ENCODE data around the gene TSR3. TPM values are rescaled to one million over a fixed set of nuclear protein-coding genes. Genes with fewer than 3 reads are reported as not detected.

TSR3 gene
- total RNA-seq, 1 experiment from 2014 or later: 20.1 TPM

DNA sequence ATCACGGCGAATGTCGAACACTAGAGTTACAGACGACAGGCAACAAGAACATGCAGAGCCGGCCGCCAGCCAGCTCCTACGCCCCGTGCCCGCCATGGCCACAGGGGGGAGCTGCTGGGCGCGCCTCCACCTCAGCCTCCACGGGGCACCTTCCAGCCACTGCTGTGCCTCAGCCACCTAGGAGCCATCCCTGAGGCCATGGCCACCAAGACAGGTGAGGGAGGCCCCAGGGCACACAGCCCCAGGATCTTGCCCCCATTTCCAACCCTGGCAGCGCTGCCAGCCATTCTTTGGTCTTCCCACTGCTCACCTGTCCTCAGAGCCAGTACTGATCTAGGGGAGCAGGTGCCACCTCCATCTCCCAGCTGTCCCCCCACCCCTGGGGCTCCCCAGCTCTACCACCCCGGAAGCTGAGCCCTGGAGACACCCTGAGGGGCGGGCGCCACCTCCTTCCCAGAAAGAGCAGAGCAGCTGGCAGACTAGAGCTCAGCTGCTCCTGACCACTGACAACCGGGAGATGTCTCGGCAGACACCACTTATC is 11.9 kb upstream of the TSR3 start:
- Histone ChIP-seq H3K9me2 (replicated peaks; ENCODE audit: insufficient read depth, low read length) (no peaks in the 10 kb centered on the region), H3K36me3 (ENCODE audit: insufficient read depth, low read length) (0 out of 2 replicates have a peak, but pooled peaks cover 3% of the 10 kb centered on the region), H3K27ac (ENCODE audit: low read length) (no peak overlapping the region), H3K9ac (ENCODE audit: low read length) (no peak overlapping the region), H3K9me3 (ENCODE audit: low read length) (no peaks in the 10 kb centered on the region), H3K4me2 (ENCODE audit: low read depth, low read length, poor library complexity, severe bottlenecking) (no peak overlapping the region), H3K79me2 (ENCODE audit: low read length) (peaks cover 21% of the 10 kb centered on the region), H3K4me3 (ENCODE audit: low read length) (no peak overlapping the region), H3K4me1 (ENCODE audit: low read length) (no peaks in the 10 kb centered on the region), H4K20me1 (ENCODE audit: insufficient read depth, low read depth, low read length) (no peaks in the 10 kb centered on the region), H3K27me3 (ENCODE audit: low read length) (no peaks in the 10 kb centered on the region), H2AFZ (ENCODE audit: low read length) (no peak overlapping the region)
- peak; percentile 87 for DNase-seq

DNA sequence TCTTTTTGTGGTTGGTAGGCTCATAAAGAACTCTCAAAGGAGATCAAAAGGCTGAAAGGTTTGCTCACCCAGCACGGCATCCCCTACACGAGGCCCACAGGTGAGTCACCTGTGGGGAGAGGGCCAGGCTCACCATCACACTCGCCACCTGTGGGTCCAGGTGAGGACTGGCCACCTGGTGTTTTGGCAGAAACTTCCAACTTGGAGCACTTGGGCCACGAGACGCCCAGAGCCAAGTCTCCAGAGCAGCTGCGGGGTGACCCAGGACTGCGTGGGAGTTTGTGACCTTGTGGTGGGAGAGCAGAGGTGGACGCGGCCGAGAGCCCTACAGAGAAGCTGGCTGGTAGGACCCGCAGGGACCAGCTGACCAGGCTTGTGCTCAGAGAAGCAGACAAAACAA is 11.1 kb upstream of the TSR3 start:
- Histone ChIP-seq H3K36me3 (ENCODE audit: insufficient read depth, low read length) (0 out of 2 replicates have a peak, but pooled peaks cover 3% of the 10 kb centered on the region), H3K27ac (ENCODE audit: low read length) (no peak overlapping the region), H3K27me3 (ENCODE audit: low read length) (no peaks in the 10 kb centered on the region), H4K20me1 (ENCODE audit: insufficient read depth, low read depth, low read length) (no peaks in the 10 kb centered on the region), H3K9me2 (replicated peaks; ENCODE audit: insufficient read depth, low read length) (no peaks in the 10 kb centered on the region), H3K4me3 (ENCODE audit: low read length) (no peak overlapping the region), H2AFZ (ENCODE audit: low read length) (no peak overlapping the region), H3K4me2 (ENCODE audit: low read depth, low read length, poor library complexity, severe bottlenecking) (no peak overlapping the region), H3K79me2 (ENCODE audit: low read length) (peaks cover 21% of the 10 kb centered on the region), H3K4me1 (ENCODE audit: low read length) (no peaks in the 10 kb centered on the region), H3K9me3 (ENCODE audit: low read length) (no peaks in the 10 kb centered on the region), H3K9ac (ENCODE audit: low read length) (no peak overlapping the region)
- DNase-seq: no peak

DNA sequence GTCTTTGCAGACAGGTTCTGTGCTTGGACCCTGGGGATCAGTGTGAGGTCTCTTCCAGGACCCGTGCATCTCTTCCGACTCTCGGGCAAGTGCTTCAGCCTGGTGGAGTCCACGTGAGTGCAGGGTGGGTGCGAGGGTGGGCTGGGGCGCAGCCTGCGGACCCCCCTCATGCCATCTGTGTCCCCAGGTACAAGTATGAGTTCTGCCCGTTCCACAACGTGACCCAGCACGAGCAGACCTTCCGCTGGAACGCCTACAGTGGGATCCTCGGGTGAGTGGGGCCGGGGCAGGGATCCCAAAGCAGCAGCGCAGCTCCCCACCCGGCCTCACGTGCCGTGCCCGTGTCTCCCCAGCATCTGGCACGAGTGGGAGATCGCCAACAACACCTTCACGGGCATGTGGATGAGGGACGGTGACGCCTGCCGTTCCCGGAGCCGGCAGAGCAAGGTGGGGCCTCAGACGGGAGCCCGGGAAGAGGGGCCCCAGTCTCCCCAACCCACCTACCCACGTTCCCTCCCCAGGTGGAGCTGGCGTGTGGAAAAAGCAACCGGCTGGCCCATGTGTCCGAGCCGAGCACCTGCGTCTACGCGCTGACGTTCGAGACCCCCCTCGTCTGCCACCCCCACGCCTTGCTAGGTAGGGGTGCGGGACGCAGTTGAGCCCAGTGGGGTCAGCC is 10.1 kb upstream of the TSR3 start:
- no peak overlapping the region for H3K9ac ChIP-seq (ENCODE audit: low read length)
- no peak overlapping the region for H3K27ac ChIP-seq (ENCODE audit: low read length)
- H3K9me3 ChIP-seq (ENCODE audit: low read length): no peaks in the 10 kb centered on the region
- no peaks in the 10 kb centered on the region for H4K20me1 ChIP-seq (ENCODE audit: insufficient read depth, low read depth, low read length)
- H3K4me3 ChIP-seq (ENCODE audit: low read length): no peak overlapping the region
- 0 out of 2 replicates have a peak, but pooled peaks cover 3% of the 10 kb centered on the region for H3K36me3 ChIP-seq (ENCODE audit: insufficient read depth, low read length)
- DNase-seq: no peak
- H3K4me2 ChIP-seq (ENCODE audit: low read depth, low read length, poor library complexity, severe bottlenecking): no peak overlapping the region
- no peaks in the 10 kb centered on the region for H3K9me2 ChIP-seq (replicated peaks; ENCODE audit: insufficient read depth, low read length)
- peaks cover 21% of the 10 kb centered on the region for H3K79me2 ChIP-seq (ENCODE audit: low read length)
- no peak overlapping the region for H2AFZ ChIP-seq (ENCODE audit: low read length)
- no peaks in the 10 kb centered on the region for H3K4me1 ChIP-seq (ENCODE audit: low read length)
- H3K27me3 ChIP-seq (ENCODE audit: low read length): no peaks in the 10 kb centered on the region

DNA sequence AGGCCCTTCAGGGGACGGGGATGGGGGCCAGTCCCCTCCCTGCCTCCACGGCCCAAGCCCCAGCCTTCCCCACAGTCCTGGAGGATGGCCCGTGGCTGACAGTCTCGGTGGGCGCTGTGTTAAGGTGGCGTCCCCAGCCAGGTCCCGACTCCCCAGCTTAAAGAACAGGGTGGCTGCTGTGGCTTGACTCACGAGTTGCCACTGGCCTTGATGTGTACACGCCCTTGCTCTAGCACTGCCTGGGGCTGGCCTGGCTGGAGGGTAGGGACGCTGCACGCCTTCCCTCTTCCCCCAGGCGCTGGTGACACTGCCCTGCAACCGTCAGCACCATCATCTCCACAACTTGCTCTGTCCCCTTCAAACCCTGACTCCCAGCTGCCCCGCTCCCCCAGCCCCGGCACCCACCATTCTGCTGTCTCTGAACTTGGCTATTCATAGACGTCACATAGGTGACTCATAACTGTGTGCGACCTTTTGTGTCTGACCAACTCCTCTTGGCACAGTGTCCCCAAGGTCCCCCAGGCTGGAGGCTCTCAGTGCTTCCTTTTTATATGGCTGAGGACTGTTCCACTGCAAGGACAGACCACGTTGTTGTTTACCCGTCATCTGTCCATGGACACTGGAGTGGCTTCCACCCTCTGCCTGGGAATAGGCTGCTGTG is 6.4 kb upstream of the TSR3 start:
- H3K27ac ChIP-seq (ENCODE audit: low read length): no peak overlapping the region
- peaks cover 5% of the 10 kb centered on the region for H3K4me1 ChIP-seq (ENCODE audit: low read length)
- no peak overlapping the region for H3K4me3 ChIP-seq (ENCODE audit: low read length)
- H2AFZ ChIP-seq (ENCODE audit: low read length): no peak overlapping the region
- H3K36me3 ChIP-seq (ENCODE audit: insufficient read depth, low read length): 0 out of 2 replicates have a peak, but pooled peaks cover 3% of the 10 kb centered on the region
- no peak overlapping the region for H3K9ac ChIP-seq (ENCODE audit: low read length)
- no peaks in the 10 kb centered on the region for H3K9me2 ChIP-seq (replicated peaks; ENCODE audit: insufficient read depth, low read length)
- DNase-seq: no peak
- H3K27me3 ChIP-seq (ENCODE audit: low read length): no peaks in the 10 kb centered on the region
- no peaks in the 10 kb centered on the region for H3K9me3 ChIP-seq (ENCODE audit: low read length)
- no peak overlapping the region for H3K4me2 ChIP-seq (ENCODE audit: low read depth, low read length, poor library complexity, severe bottlenecking)
- peaks cover 50% of the 10 kb centered on the region for H3K79me2 ChIP-seq (ENCODE audit: low read length)
- no peaks in the 10 kb centered on the region for H4K20me1 ChIP-seq (ENCODE audit: insufficient read depth, low read depth, low read length)

DNA sequence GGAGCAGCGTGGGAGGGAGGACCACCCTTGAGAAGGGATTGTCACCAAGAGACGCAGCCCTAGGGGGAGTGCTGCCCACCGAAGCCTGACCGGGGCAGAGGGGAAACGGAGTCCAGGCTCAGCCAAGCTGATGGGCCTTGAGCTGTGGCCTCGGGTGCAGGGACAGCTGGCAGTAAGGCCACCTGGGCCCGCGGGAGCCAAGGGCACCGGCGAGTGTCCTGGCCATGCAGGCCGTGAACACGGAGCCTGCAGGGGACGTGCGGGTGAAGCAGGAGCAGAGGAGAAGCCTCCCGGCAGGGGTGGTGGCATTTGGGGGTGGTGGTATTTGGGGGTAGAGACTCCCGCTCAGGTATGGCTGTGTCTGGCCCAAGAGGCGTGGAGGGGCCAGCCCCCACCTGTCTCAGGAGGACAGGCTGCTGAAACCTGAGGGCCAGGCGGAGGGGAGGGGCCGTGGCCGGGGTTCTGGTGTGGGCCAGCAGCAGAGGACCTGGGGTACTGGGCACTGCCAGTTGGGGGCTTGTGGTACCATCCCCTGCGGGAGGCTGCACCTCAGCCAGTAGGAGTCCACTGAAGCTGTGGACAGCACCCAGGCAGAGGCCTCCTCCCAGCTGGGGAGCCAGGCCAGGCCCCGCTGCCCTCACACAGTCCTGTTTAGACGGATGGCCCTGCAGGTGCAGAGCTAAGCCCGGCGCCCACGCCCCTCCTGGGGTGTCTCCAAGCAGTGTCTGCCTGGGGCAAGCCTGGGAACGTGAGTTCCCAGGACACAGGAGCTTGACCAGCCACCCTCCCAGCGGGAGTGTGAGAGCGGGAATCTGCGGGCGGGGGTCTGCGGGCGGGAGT is 4.6 kb upstream of the TSR3 start:
- DNase-seq: no peak
- Histone ChIP-seq H3K36me3 (ENCODE audit: insufficient read depth, low read length) (no peaks in the 10 kb centered on the region), H3K4me2 (ENCODE audit: low read depth, low read length, poor library complexity, severe bottlenecking) (no peak overlapping the region), H3K9ac (ENCODE audit: low read length) (no peak overlapping the region), H3K79me2 (ENCODE audit: low read length) (peaks cover 52% of the 10 kb centered on the region), H2AFZ (ENCODE audit: low read length) (no peak overlapping the region), H3K9me3 (ENCODE audit: low read length) (no peaks in the 10 kb centered on the region), H3K4me1 (ENCODE audit: low read length) (peaks cover 12% of the 10 kb centered on the region), H3K9me2 (replicated peaks; ENCODE audit: insufficient read depth, low read length) (no peaks in the 10 kb centered on the region), H3K27me3 (ENCODE audit: low read length) (no peaks in the 10 kb centered on the region), H4K20me1 (ENCODE audit: insufficient read depth, low read depth, low read length) (no peaks in the 10 kb centered on the region), H3K4me3 (ENCODE audit: low read length) (no peak overlapping the region), H3K27ac (ENCODE audit: low read length) (no peak overlapping the region)

DNA sequence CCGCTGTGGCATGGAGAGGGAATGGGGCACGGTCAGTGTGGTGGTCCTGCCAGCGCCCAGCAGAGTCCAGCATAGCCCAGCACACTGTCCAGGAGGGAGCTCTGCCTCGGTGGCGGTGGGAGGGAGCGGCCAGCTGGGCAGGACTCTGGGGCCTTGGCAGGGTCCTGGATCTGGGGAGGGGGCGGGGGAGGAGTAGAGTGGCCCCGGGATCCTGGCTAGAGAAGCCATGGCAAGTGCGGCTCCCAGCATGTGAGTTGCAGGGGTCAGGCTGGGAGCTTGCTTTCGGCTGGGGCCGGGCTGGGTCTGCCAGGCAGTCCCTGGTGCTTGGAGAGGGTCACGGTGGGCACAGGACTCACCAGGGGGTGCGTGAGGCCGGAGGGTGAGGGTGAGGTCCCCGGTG is 3.9 kb upstream of the TSR3 start:
- H3K4me3 ChIP-seq (ENCODE audit: low read length): no peak overlapping the region
- H3K79me2 ChIP-seq (ENCODE audit: low read length): peaks cover 59% of the 10 kb centered on the region
- no peak for DNase-seq
- peaks cover 18% of the 10 kb centered on the region for H3K4me1 ChIP-seq (ENCODE audit: low read length)
- no peak overlapping the region for H2AFZ ChIP-seq (ENCODE audit: low read length)
- no peak overlapping the region for H3K9ac ChIP-seq (ENCODE audit: low read length)
- H3K9me2 ChIP-seq (replicated peaks; ENCODE audit: insufficient read depth, low read length): no peaks in the 10 kb centered on the region
- no peak overlapping the region for H3K27ac ChIP-seq (ENCODE audit: low read length)
- no peaks in the 10 kb centered on the region for H3K9me3 ChIP-seq (ENCODE audit: low read length)
- H3K4me2 ChIP-seq (ENCODE audit: low read depth, low read length, poor library complexity, severe bottlenecking): no peak overlapping the region
- H3K36me3 ChIP-seq (ENCODE audit: insufficient read depth, low read length): no peaks in the 10 kb centered on the region
- 0 out of 2 replicates have a peak, but pooled peaks cover 6% of the 10 kb centered on the region for H4K20me1 ChIP-seq (ENCODE audit: insufficient read depth, low read depth, low read length)
- H3K27me3 ChIP-seq (ENCODE audit: low read length): no peaks in the 10 kb centered on the region

DNA sequence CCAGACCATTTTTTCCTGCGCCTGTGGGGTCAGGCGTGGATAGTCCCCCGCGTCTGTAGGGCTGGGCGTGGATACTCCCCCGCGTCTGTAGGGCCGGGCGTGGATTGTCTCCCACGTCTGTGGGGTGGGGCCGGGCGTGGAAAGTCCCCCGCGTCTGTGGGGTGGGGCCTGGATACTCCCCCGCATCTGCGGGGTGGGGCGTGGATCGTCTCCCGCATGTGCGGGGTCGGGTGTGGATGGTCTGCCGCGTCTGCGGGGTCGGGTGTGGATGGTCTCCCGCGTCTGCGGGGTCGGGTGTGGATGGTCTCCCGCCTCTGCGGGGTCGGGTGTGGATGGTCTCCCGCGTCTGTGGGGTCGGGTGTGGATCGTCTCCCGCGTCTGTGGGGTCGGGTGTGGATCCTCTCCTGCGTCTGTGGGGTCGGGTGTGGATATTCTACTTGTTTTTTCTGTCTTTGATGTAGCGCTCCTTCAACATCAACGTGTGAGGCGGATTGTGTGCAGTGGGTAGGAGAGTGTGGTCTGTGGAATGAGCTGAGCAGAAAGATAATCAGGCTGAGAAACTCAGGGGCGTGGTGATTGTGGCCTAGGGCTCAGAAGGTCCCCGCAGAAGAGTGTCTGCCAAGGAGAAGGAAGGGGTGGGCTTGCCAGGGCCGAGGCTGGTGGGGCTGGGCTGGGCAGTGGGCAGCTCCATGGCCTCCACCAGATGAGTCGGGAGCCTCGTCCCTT is 3.3 kb upstream of the TSR3 start:
- Histone ChIP-seq H2AFZ (ENCODE audit: low read length) (no peak overlapping the region), H3K4me1 (ENCODE audit: low read length) (peaks cover 23% of the 10 kb centered on the region), H3K9me2 (replicated peaks; ENCODE audit: insufficient read depth, low read length) (no peaks in the 10 kb centered on the region), H3K9me3 (ENCODE audit: low read length) (no peaks in the 10 kb centered on the region), H3K79me2 (ENCODE audit: low read length) (peaks cover 62% of the 10 kb centered on the region), H4K20me1 (ENCODE audit: insufficient read depth, low read depth, low read length) (0 out of 2 replicates have a peak, but pooled peaks cover 7% of the 10 kb centered on the region), H3K4me3 (ENCODE audit: low read length) (no peak overlapping the region), H3K27me3 (ENCODE audit: low read length) (no peaks in the 10 kb centered on the region), H3K36me3 (ENCODE audit: insufficient read depth, low read length) (no peaks in the 10 kb centered on the region), H3K4me2 (ENCODE audit: low read depth, low read length, poor library complexity, severe bottlenecking) (no peak overlapping the region), H3K9ac (ENCODE audit: low read length) (no peak overlapping the region), H3K27ac (ENCODE audit: low read length) (no peak overlapping the region)
- DNase-seq: no peak
